Thoracic aorta (tissue), 2 donors: ENCODE results near the gene NPTN. TPM values are rescaled to one million over a fixed set of nuclear protein-coding genes. Genes with fewer than 3 reads are reported as not detected.
A peak's percentile ranks its signal among the peaks of the same experiment; 100 is the strongest.

Experiments used
- ATAC-seq: fragments of 150-250 bp; one replicate; pipeline ENCODE4 v1.8.0; 2017; ENCODE audit warnings: low read depth; ENCODE audit not compliant: insufficient number of reproducible peaks, low FRiP score
- DNase-seq: peaks from one replicate; pipeline ENCODE4 v3.0.0-alpha.2; 2020; ENCODE audit warnings: low spot score
- H3K27ac ChIP-seq, 2 donors: fragments of 200-600 bp; sonication (generic); 1 replicate in 1 of 2; 2 replicates in 1 of 2; pipeline ENCODE4 v1.5.1; 2016; ENCODE audit warnings: mild to moderate bottlenecking in 2 of 2, moderate library complexity in 2 of 2
- H3K27me3 ChIP-seq: fragments of 200-600 bp; sonication (generic); replicated peaks from 2 replicates; pipeline ENCODE4 v1.6.0; 2016; ENCODE audit warnings: mild to moderate bottlenecking; ENCODE audit not compliant: insufficient read depth
- H3K36me3 ChIP-seq: fragments of 200-600 bp; sonication (generic); one replicate; pipeline ENCODE4 v1.5.1; 2016
- H3K4me1 ChIP-seq, 2 donors: fragments of 200-600 bp; sonication (generic); 1 replicate in 1 of 2; 2 replicates in 1 of 2; pipeline versions ENCODE4 v1.5.1 to v1.6.0; 2016; ENCODE audit warnings: low read depth in 2 of 2, mild to moderate bottlenecking in 1 of 2; ENCODE audit not compliant: control insufficient read depth in 1 of 2
- H3K4me3 ChIP-seq: fragments of 200-600 bp; sonication (generic); 2 replicates; pipeline ENCODE4 v1.5.1; 2016; ENCODE audit warnings: mild to moderate bottlenecking
- H3K9me3 ChIP-seq: fragments of 200-600 bp; sonication (generic); 2 replicates; pipeline ENCODE4 v1.5.1; 2016
- total RNA-seq, 2 donors: library from RNA; depleted of rRNA; stranded (reverse); fragments of >200 nt; gene quantifications; one replicate each; pipeline versions ENCODE4 v1.1.0 to v1.2.3, GENCODE V29; 2016
- TF ChIP-seq, protein P1 (sequence below): fragments of 200-600 bp; sonication (generic); IDR thresholded peaks from one replicate; pipeline ENCODE4 v1.5.1; 2019; ENCODE audit warnings: antibody characterized with exemption

The NPTN gene
- total RNA-seq, 2 donors from 2014 or later, result 247 to 250 TPM

GRCh38 chr15:73602446-73602843 is 30.7 kb downstream of the NPTN start:
- Histone ChIP-seq H3K4me1 (peaks cover 75 to 91% of the 10 kb centered on the region in 2 donors), H3K36me3 (no peaks in the 10 kb centered on the region), H3K4me3 (no peak overlapping the region), H3K9me3 (no peaks in the 10 kb centered on the region), H3K27ac (peak overlapping the region; percentile 6 to 74), H3K27me3 (no peaks in the 10 kb centered on the region)
- TF ChIP-seq, protein P1, sequence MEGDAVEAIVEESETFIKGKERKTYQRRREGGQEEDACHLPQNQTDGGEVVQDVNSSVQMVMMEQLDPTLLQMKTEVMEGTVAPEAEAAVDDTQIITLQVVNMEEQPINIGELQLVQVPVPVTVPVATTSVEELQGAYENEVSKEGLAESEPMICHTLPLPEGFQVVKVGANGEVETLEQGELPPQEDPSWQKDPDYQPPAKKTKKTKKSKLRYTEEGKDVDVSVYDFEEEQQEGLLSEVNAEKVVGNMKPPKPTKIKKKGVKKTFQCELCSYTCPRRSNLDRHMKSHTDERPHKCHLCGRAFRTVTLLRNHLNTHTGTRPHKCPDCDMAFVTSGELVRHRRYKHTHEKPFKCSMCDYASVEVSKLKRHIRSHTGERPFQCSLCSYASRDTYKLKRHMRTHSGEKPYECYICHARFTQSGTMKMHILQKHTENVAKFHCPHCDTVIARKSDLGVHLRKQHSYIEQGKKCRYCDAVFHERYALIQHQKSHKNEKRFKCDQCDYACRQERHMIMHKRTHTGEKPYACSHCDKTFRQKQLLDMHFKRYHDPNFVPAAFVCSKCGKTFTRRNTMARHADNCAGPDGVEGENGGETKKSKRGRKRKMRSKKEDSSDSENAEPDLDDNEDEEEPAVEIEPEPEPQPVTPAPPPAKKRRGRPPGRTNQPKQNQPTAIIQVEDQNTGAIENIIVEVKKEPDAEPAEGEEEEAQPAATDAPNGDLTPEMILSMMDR, result no peak
- DNase-seq, result no peak
- ATAC-seq, result no peak

DNA sequence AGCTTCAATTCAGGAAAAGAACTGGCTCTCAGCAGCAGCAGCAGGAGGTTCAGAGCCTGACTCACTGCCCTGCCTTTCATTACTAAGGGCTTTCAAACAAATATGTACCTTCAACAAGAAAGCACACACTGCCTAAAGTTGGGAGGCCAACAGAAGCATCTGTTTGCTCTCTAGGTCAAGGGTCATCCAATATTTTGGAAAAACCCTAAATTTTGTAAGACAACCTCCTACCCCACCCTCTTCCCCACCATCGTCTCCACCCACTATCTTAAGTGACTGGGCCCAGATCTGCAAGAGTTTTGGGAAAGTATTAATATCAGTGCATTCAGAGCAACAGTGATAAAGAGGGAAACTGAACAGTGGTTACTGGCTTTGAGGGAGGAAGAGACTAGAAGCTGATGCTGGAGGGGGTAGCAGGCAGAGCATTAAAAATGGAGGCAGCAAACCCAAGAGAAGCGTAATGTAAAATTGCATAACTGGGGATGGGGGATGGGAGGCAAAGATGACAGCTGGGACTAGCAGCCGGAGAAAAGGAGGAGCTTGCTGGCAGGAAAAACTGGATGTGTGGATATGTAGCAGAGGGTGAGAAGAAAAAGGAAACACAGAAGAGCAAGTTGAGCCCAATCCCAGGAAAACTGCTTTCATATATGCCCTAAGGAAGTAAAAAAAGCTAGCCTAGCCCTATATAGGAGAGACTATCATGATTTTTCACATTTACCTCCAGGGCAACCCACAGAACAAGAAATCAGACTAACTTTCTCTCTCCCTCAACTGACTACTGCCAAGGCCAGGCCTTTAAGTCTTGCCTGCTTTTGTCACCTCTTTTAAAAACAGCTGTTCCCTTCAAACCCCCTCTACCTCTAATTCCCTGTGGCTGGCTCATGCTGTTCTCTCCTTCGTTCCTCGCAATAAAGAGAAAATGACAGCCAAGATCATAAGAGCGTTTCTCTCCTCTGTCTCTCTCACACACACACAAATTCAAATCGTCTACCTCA is 31.4 kb downstream of the NPTN start:
- H3K36me3 ChIP-seq, result no peaks in the 10 kb centered on the region
- no peaks in the 10 kb centered on the region for H3K9me3 ChIP-seq
- no peak for DNase-seq
- TF ChIP-seq, protein P1, result no peak
- H3K27me3 ChIP-seq, result no peaks in the 10 kb centered on the region
- no peak for ATAC-seq
- H3K27ac ChIP-seq, result peak overlapping the region; percentile 6 to 74
- H3K4me3 ChIP-seq, result no peak overlapping the region
- peaks cover 73 to 92% of the 10 kb centered on the region in 2 donors for H3K4me1 ChIP-seq

DNA sequence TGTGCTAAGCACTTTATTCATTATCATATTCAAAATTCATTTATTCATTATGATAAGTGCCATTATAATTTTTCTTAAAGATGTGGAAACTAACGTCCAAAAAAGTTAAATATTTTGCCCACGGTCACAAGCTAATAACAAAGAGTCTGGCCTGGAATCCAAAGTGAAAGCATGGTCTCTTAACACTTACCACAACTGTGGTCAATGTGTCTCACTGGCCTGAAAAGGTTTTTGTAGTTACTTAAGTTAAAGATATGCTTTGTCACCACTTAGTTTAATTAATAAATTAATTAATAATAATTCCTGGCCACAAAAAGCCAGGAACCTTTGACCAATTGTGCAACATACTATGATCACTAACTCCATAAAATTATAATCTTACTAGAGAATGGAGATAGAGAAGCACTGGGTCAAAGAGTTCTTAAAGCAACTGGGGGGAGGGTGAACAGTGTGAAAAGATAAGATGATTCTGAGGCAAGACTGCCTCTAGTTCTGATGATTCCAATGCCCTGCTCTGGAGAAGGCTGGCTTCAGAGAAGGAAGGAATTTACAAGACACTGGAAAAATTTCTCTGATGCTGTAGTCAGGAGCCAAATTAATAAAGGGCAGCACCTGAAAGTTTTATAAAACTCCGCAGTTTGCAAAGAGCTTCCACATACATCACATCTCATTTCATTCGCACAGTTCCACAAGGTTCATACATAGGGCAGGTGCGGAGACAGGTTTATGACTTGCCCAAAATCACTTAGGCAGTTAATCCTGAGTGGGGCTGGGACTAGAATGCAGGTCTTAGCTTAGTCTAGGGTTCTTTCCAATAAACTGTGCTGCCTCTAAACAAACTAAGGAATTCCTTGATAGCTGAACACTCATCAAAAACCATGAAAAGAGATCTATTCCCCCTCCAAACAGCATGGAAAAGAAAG is 32.5 kb downstream of the NPTN start:
- Histone ChIP-seq H3K4me3 (no peak overlapping the region), H3K4me1 (peaks cover 72 to 92% of the 10 kb centered on the region in 2 donors)
- no peak for DNase-seq

GRCh38 chr15:73599934-73600333 is 33.3 kb downstream of the NPTN start:
- H3K27ac ChIP-seq, result peak overlapping the region in 1 of 2 donors; percentile 74
- H3K4me1 ChIP-seq, result peaks cover 78 to 92% of the 10 kb centered on the region in 2 donors

More for the DNA sequence above, 32.5 kb downstream of the NPTN start:
- ATAC-seq, result no peak
- no peaks in the 10 kb centered on the region for H3K27me3 ChIP-seq
- H3K36me3 ChIP-seq, result no peaks in the 10 kb centered on the region
- peak overlapping the region; percentile 3 to 74 for H3K27ac ChIP-seq
- TF ChIP-seq, protein P1, result no peak
- H3K9me3 ChIP-seq, result no peaks in the 10 kb centered on the region

More at GRCh38 chr15:73599934-73600333, 33.3 kb downstream of the NPTN start:
- DNase-seq (no peak), ATAC-seq (no peak)
- H3K4me3 ChIP-seq, result no peak overlapping the region
- H3K9me3 ChIP-seq, result no peaks in the 10 kb centered on the region
- TF ChIP-seq, protein P1, result no peak
- no peaks in the 10 kb centered on the region for H3K27me3 ChIP-seq
- no peaks in the 10 kb centered on the region for H3K36me3 ChIP-seq
